SK-N-SH (cell line): ENCODE measurements around the gene RASL12. TPM values are rescaled to one million over a fixed set of nuclear protein-coding genes. Genes with fewer than 3 reads are reported as not detected.

ENCODE experiments used
- CTCF ChIA-PET: fragments of 300-600, 350-600 bp; formaldehyde crosslinking; extraction: SDS; loops from one replicate; lab custom pipeline; 2021; lab: Yijun Ruan, JAX
- POLR2A ChIA-PET: fragments of 350-600 bp; sonication (Branson Sonifier 250); formaldehyde crosslinking; extraction: SDS; loops from one replicate; lab custom pipeline; 2020; ENCODE audit warnings: antibody characterized with exemption, inconsistent platforms; lab: Yijun Ruan, JAX
- DNase-seq: peaks from one replicate; pipeline ENCODE4 v3.0.0; 2012
- H2AFZ ChIP-seq: fragments of 200-600 bp; sonication (generic); 2 replicates; pipeline ENCODE4 v1.8.1; 2016; ENCODE audit warnings: antibody characterized with exemption, mild to moderate bottlenecking, low read depth
- H3F3A ChIP-seq: fragments of 200-600 bp; sonication (generic); replicated peaks from 2 replicates; pipeline ENCODE3; 2016; ENCODE audit warnings: antibody characterized with exemption, mild to moderate bottlenecking; ENCODE audit not compliant: insufficient read depth
- H3K27ac ChIP-seq, 2 experiments: fragments of 200-500 bp in 1 of 2; fragments of 200-600 bp in 1 of 2; sonication (Bioruptor generic) in 1 of 2; sonication (generic), shearing (Covaris generic) in 1 of 2; 2 replicates each; pipeline versions ENCODE4 v1.5.1 to v1.6.1; 2014 to 2016; ENCODE audit warnings: low read depth in 2 of 2, inconsistent platforms in 1 of 2, low read length in 1 of 2, mild to moderate bottlenecking in 1 of 2, mixed read lengths in 1 of 2
- H3K27me3 ChIP-seq: fragments of 200-600 bp; sonication (generic), shearing (Covaris generic); 2 replicates; pipeline ENCODE4 v1.6.1; 2016; ENCODE audit warnings: mixed run types; ENCODE audit not compliant: insufficient read depth
- H3K36me3 ChIP-seq, 2 experiments: fragments of 200-500 bp in 1 of 2; fragments of 200-600 bp in 1 of 2; sonication (Bioruptor generic) in 1 of 2; sonication (generic) in 1 of 2; replicated peaks in 1 of 2; 2 replicates each; pipeline versions ENCODE3 to v1.5.1; 2014 to 2016; ENCODE audit warnings: low read length in 1 of 2, mild to moderate bottlenecking in 1 of 2; ENCODE audit not compliant: insufficient read depth in 2 of 2, control insufficient read depth in 1 of 2
- H3K4me1 ChIP-seq, 2 experiments: fragments of 200-500 bp in 1 of 2; fragments of 200-600 bp in 1 of 2; sonication (Bioruptor generic) in 1 of 2; sonication (generic), shearing (Covaris generic) in 1 of 2; 2 replicates each; pipeline versions ENCODE4 v1.5.1 to v1.6.1; 2014 to 2016; ENCODE audit warnings: low read depth in 1 of 2, low read length in 1 of 2, mixed run types in 1 of 2; ENCODE audit not compliant: insufficient read depth in 2 of 2, control insufficient read depth in 1 of 2
- H3K4me2 ChIP-seq: fragments of 200-600 bp; sonication (generic), shearing (Covaris generic); 2 replicates; pipeline ENCODE4 v1.6.1; 2017; ENCODE audit warnings: mixed run types
- H3K4me3 ChIP-seq, 2 experiments: fragments of 200-500 bp in 1 of 2; fragments of 200-600 bp in 1 of 2; sonication (Bioruptor generic) in 1 of 2; sonication (generic), shearing (Covaris generic) in 1 of 2; 2 replicates each; pipeline versions ENCODE4 v1.5.1 to v1.8.1; 2014 to 2016; ENCODE audit warnings: low read depth in 2 of 2, inconsistent platforms in 1 of 2, low read length in 1 of 2, mild to moderate bottlenecking in 1 of 2, mixed read lengths in 1 of 2, moderate library complexity in 1 of 2
- H3K79me2 ChIP-seq: fragments of 200-600 bp; sonication (generic); 2 replicates; pipeline ENCODE4 v1.8.1; 2017; ENCODE audit warnings: mild to moderate bottlenecking; ENCODE audit not compliant: insufficient read depth
- H3K9ac ChIP-seq: fragments of 200-600 bp; sonication (generic); 2 replicates; pipeline ENCODE4 v1.6.1; 2017; ENCODE audit warnings: mixed run types
- H3K9me2 ChIP-seq: fragments of 200-600 bp; sonication (generic); 2 replicates; pipeline ENCODE4 v1.6.1; 2017; ENCODE audit warnings: mixed run types
- H3K9me3 ChIP-seq: fragments of 200-600 bp; sonication (generic); 2 replicates; pipeline ENCODE4 v1.6.1; 2017; ENCODE audit warnings: mixed run types, mild to moderate bottlenecking, moderate library complexity
- H4K20me1 ChIP-seq: fragments of 200-600 bp; sonication (generic); 2 replicates; pipeline ENCODE4 v1.6.1; 2017; ENCODE audit warnings: mild to moderate bottlenecking, mixed run types; ENCODE audit not compliant: insufficient read depth
- ELF1 ChIP-seq: IDR thresholded peaks from 2 replicates; pipeline ENCODE4 v1.4.0; 2012
- EZH2phosphoT487 ChIP-seq: fragments of 200-600 bp; sonication (generic); IDR thresholded peaks from 2 replicates; pipeline ENCODE4 v1.6.1; 2017; ENCODE audit warnings: low read depth, mixed run types, mild to moderate bottlenecking, antibody characterized with exemption, moderate library complexity, borderline replicate concordance
- FOXJ3 ChIP-seq: sonication (generic); formaldehyde crosslinking; IDR thresholded peaks from 2 replicates; pipeline ENCODE4 v1.5.1; 2020; ENCODE audit warnings: mild to moderate bottlenecking, missing genetic modification reagents
- GABPA ChIP-seq: IDR thresholded peaks from 2 replicates; pipeline ENCODE4 v1.4.0; 2012; ENCODE audit warnings: low read depth, mild to moderate bottlenecking
- GATA2 ChIP-seq: sonication (generic); formaldehyde crosslinking; IDR thresholded peaks from 2 replicates; pipeline ENCODE4 v1.5.0; 2020; ENCODE audit warnings: mild to moderate bottlenecking, missing genetic modification reagents
- JUND ChIP-seq: IDR thresholded peaks from 2 replicates; pipeline ENCODE4 v1.4.0; 2012
- MXI1 ChIP-seq: IDR thresholded peaks from 2 replicates; pipeline ENCODE4 v1.6.1; 2012; ENCODE audit warnings: mild to moderate bottlenecking, low read depth, low read length, improper control_type of control experiment
- NFIC ChIP-seq: IDR thresholded peaks from 2 replicates; pipeline ENCODE4 v1.4.0; 2012; ENCODE audit warnings: borderline replicate concordance
- POLR2AphosphoS5 ChIP-seq: IDR thresholded peaks from 2 replicates; pipeline ENCODE4 v1.6.1; 2012; ENCODE audit warnings: low read depth, low read length
- RAD21 ChIP-seq: IDR thresholded peaks from 2 replicates; pipeline ENCODE4 v1.6.1; 2012; ENCODE audit warnings: mild to moderate bottlenecking, low read length
- RCOR1 ChIP-seq: fragments of 150-350 bp; IDR thresholded peaks from 2 replicates; pipeline ENCODE4 v1.6.1; 2017; ENCODE audit warnings: antibody characterized with exemption, low read length
- REST ChIP-seq: IDR thresholded peaks from 2 replicates; pipeline ENCODE4 v1.6.1; 2012; ENCODE audit warnings: mild to moderate bottlenecking, low read depth, low read length, moderate library complexity
- RFX5 ChIP-seq: IDR thresholded peaks from 2 replicates; pipeline ENCODE4 v1.6.1; 2012; ENCODE audit warnings: mild to moderate bottlenecking, improper control_type of control experiment, low read length
- RXRA ChIP-seq: IDR thresholded peaks from 2 replicates; pipeline ENCODE4 v1.4.0; 2012; ENCODE audit warnings: low read depth, mild to moderate bottlenecking, borderline replicate concordance
- SIN3A ChIP-seq: IDR thresholded peaks from 2 replicates; pipeline ENCODE4 v1.6.1; 2012; ENCODE audit warnings: low read depth, mild to moderate bottlenecking, low read length, moderate library complexity, borderline replicate concordance
- TAF1 ChIP-seq: IDR thresholded peaks from 2 replicates; pipeline ENCODE4 v1.6.1; 2012; ENCODE audit warnings: low read depth, mild to moderate bottlenecking, low read length, moderate library complexity, borderline replicate concordance
- USF1 ChIP-seq: IDR thresholded peaks from 2 replicates; pipeline ENCODE4 v1.4.0; 2012; ENCODE audit warnings: low read depth, borderline replicate concordance
- ZBTB33 ChIP-seq: IDR thresholded peaks from 2 replicates; pipeline ENCODE4 v1.4.0; 2012; ENCODE audit warnings: low read depth, borderline replicate concordance
- WGBS: methylation state at CpG from one replicate; pipeline ENCODE4 v1.1.6; 2017; ENCODE audit warnings: low lambda C conversion rate; 5-methylcytosine and 5-hydroxymethylcytosine counted together
- polyA plus RNA-seq, 3 experiments: library from polyadenylated mRNA; depleted of rRNA; stranded (reverse); fragments of >200 nt; gene quantifications; 2 replicates each; pipeline ENCODE4 v1.2.3, GENCODE V29; 2012

Gene RASL12
- polyA plus RNA-seq, 1 of the 3 experiments (the other 2 are of a cell fraction), result not detected

GRCh38 chr15:65062726-65063125, 5.1 kb downstream of the RASL12 start:
- Histone ChIP-seq H3F3A (peaks cover 4% of the 10 kb centered on the region), H3K36me3 (no peaks in the 10 kb centered on the region), H3K9me2 (no peaks in the 10 kb centered on the region), H3K4me1 (no peaks in the 10 kb centered on the region; a peak in 1 of 4 replicates), H3K79me2 (no peaks in the 10 kb centered on the region), H2AFZ (no peak overlapping the region), H3K9me3 (no peaks in the 10 kb centered on the region), H3K4me2 (no peak overlapping the region), H3K4me3 (no peak overlapping the region), H3K27me3 (peaks cover 9% of the 10 kb centered on the region; the same call in 1 of the 2 replicates), H4K20me1 (no peaks in the 10 kb centered on the region), H3K9ac (no peak overlapping the region), H3K27ac (no peak overlapping the region)
- TF ChIP-seq RFX5 (no peak), NFIC (no peak), EZH2phosphoT487 (no peak), SIN3A (no peak), ZBTB33 (no peak), MXI1 (no peak), POLR2AphosphoS5 (no peak), JUND (no peak), RAD21 (no peak), USF1 (no peak), GATA2 (CRISPR knock-in tag) (no peak), RXRA (no peak), ELF1 (no peak), RCOR1 (no peak), TAF1 (no peak)
- POLR2A ChIA-PET, result no interaction called here
- WGBS, result 66% methylated on average over 3 of the region's 5 CpGs
- CTCF ChIA-PET, result interaction anchor here (1.1 to 9.5 kb wide), 4 partner anchors 9 to 39 kb away, joined by 3 to 88 read pairs (median 8); no protein-coding TSS in a partner anchor
- DNase-seq, result no peak

GRCh38 chr15:65062061-65062460, 5.7 kb downstream of the RASL12 start:
- DNase-seq, result no peak
- Histone ChIP-seq H3K4me3 (no peak overlapping the region), H3K4me1 (no peaks in the 10 kb centered on the region), H3K27ac (no peak overlapping the region), H3K9ac (no peak overlapping the region), H3K27me3 (peaks cover 6% of the 10 kb centered on the region; the same call in 1 of the 2 replicates), H3K36me3 (no peaks in the 10 kb centered on the region), H3K9me2 (no peaks in the 10 kb centered on the region), H3K79me2 (no peaks in the 10 kb centered on the region), H2AFZ (no peak overlapping the region), H4K20me1 (no peaks in the 10 kb centered on the region), H3K4me2 (no peak overlapping the region), H3F3A (peaks cover 4% of the 10 kb centered on the region), H3K9me3 (no peaks in the 10 kb centered on the region)
- 79% methylated on average over 4 of the region's 5 CpGs for WGBS
- ChIA-PET CTCF (interaction anchor here (1.1 to 9.5 kb wide), 4 partner anchors 8 to 236 kb away, joined by 4 to 88 read pairs (median 8); no protein-coding TSS in a partner anchor), POLR2A (no interaction called here)
- TF ChIP-seq ZBTB33, result no peak
- no peak for TF ChIP-seq GABPA
- TF ChIP-seq FOXJ3, result no peak
- no peak for TF ChIP-seq EZH2phosphoT487
- no peak for TF ChIP-seq USF1
- no peak for TF ChIP-seq REST
